Astrocyte (in vitro differentiated cells and primary cell): ENCODE measurements around the gene ROMO1. TPM values are rescaled to one million over a fixed set of nuclear protein-coding genes. Genes with fewer than 3 reads are reported as not detected.
A peak's percentile ranks its signal among the peaks of the same experiment; 100 is the strongest.

ENCODE experiments used
- DNase-seq: peaks from one replicate; pipeline ENCODE4 v3.0.0-alpha.2; 2010; ENCODE audit warnings: low read depth
- FAIRE-seq: peaks from 2 replicates; lab custom pipeline; 2011; peaks lifted over from hg19 to GRCh38; lab: Jason Lieb, UNC
- H2AFZ ChIP-seq: 2 replicates; pipeline ENCODE4 v1.6.0; 2012; ENCODE audit warnings: low read depth, low read length, inconsistent platforms
- H3K27ac ChIP-seq: 2 replicates; pipeline ENCODE4 v1.5.1; 2011; ENCODE audit warnings: low read depth, low read length, inconsistent platforms
- H3K27me3 ChIP-seq: 2 replicates; pipeline ENCODE4 v1.6.0; 2011; ENCODE audit warnings: low read length, inconsistent platforms; ENCODE audit not compliant: insufficient read depth
- H3K36me3 ChIP-seq: 2 replicates; pipeline ENCODE4 v1.5.1; 2011; ENCODE audit warnings: low read length, inconsistent platforms; ENCODE audit not compliant: insufficient read depth
- H3K4me1 ChIP-seq: 2 replicates; pipeline ENCODE4 v1.5.1; 2011; ENCODE audit warnings: low read length, inconsistent platforms; ENCODE audit not compliant: insufficient read depth
- H3K4me2 ChIP-seq: 2 replicates; pipeline ENCODE4 v1.6.0; 2012; ENCODE audit warnings: low read length, inconsistent platforms
- H3K4me3 ChIP-seq: 2 replicates; pipeline ENCODE4 v1.5.1; 2011; ENCODE audit warnings: low read depth, mild to moderate bottlenecking, low read length, inconsistent platforms; ENCODE audit not compliant: insufficient read depth
- H3K79me2 ChIP-seq: 2 replicates; pipeline ENCODE4 v1.6.0; 2012; ENCODE audit warnings: mild to moderate bottlenecking, low read length, inconsistent platforms; ENCODE audit not compliant: insufficient read depth
- H3K9ac ChIP-seq: 2 replicates; pipeline ENCODE4 v1.6.0; 2012; ENCODE audit warnings: mild to moderate bottlenecking, low read length, inconsistent platforms
- H3K9me3 ChIP-seq: 2 replicates; pipeline ENCODE4 v1.5.1; 2012; ENCODE audit warnings: low read depth, mild to moderate bottlenecking, low read length, inconsistent platforms; ENCODE audit not compliant: insufficient read depth
- H4K20me1 ChIP-seq: 2 replicates; pipeline ENCODE4 v1.6.0; 2012; ENCODE audit warnings: low read length, inconsistent platforms; ENCODE audit not compliant: insufficient read depth
- H3K27ac Mint-ChIP-seq: one replicate; pipeline ENCODE4 v1.8.0; 2021; ENCODE audit warnings: mild to moderate bottlenecking, mixed read lengths; ENCODE audit not compliant: unreplicated experiment
- H3K27me3 Mint-ChIP-seq: one replicate; pipeline ENCODE4 v1.8.0; 2021; ENCODE audit warnings: low read depth, mixed read lengths; ENCODE audit not compliant: unreplicated experiment
- H3K36me3 Mint-ChIP-seq: one replicate; pipeline ENCODE4 v1.8.0; 2021; ENCODE audit warnings: low read depth, mixed read lengths; ENCODE audit not compliant: unreplicated experiment
- H3K4me1 Mint-ChIP-seq: one replicate; pipeline ENCODE4 v1.8.0; 2021; ENCODE audit warnings: low read depth, mixed read lengths; ENCODE audit not compliant: unreplicated experiment
- H3K4me3 Mint-ChIP-seq: one replicate; pipeline ENCODE4 v1.8.0; 2021; ENCODE audit warnings: mild to moderate bottlenecking, moderate library complexity, mixed read lengths; ENCODE audit not compliant: unreplicated experiment
- H3K9me3 Mint-ChIP-seq: one replicate; pipeline ENCODE4 v1.8.0; 2021; ENCODE audit warnings: mild to moderate bottlenecking, mixed read lengths; ENCODE audit not compliant: unreplicated experiment
- CTCF ChIP-seq: IDR thresholded peaks from 2 replicates; pipeline ENCODE4 v1.5.1; 2011; ENCODE audit warnings: low read depth, mild to moderate bottlenecking, inconsistent platforms, low read length, moderate library complexity; ENCODE audit not compliant: insufficient read depth
- EZH2 ChIP-seq: IDR thresholded peaks from 2 replicates; pipeline ENCODE4 v1.6.1; 2012; ENCODE audit warnings: mild to moderate bottlenecking, low read length, inconsistent platforms; ENCODE audit not compliant: insufficient read depth
- total RNA-seq: library from RNA; stranded (reverse); gene quantifications from 2 replicates; pipeline ENCODE4 v1.2.1, GENCODE V29; 2021

Gene ROMO1
- total RNA-seq, 1 donor from 2014 or later: 201 TPM

- peaks cover 33% of the 10 kb centered on the region for H3K36me3 Mint-ChIP-seq
- Histone ChIP-seq H3K4me2 (no peak overlapping the region), H3K79me2 (peaks cover 99% of the 10 kb centered on the region), H3K9me3 (no peaks in the 10 kb centered on the region), H3K27ac (no peak overlapping the region), H4K20me1 (peaks cover 98% of the 10 kb centered on the region), H3K4me1 (peaks cover 4% of the 10 kb centered on the region), H3K27me3 (no peaks in the 10 kb centered on the region), H3K4me3 (no peak overlapping the region), H2AFZ (no peak overlapping the region), H3K9ac (no peak overlapping the region), H3K36me3 (peaks cover 85% of the 10 kb centered on the region)
- peak overlapping the region; percentile 40 for H3K4me3 Mint-ChIP-seq
- H3K27ac Mint-ChIP-seq: no peak overlapping the region
- H3K9me3 Mint-ChIP-seq: no peaks in the 10 kb centered on the region
- DNase-seq (no peak), FAIRE-seq (no peak)
- H3K4me1 Mint-ChIP-seq: peaks cover 8% of the 10 kb centered on the region
- TF ChIP-seq EZH2 (no peak), CTCF (no peak)
- H3K27me3 Mint-ChIP-seq: no peaks in the 10 kb centered on the region
Observed at GRCh38 chr20:35718972-35719635, 19.9 kb downstream of the ROMO1 start.

GRCh38 chr20:35719717-35720116 is 20.5 kb downstream of the ROMO1 start:
- H4K20me1 ChIP-seq: peaks cover 98% of the 10 kb centered on the region
- no peak overlapping the region for H3K4me3 ChIP-seq
- no peak overlapping the region for H3K27ac Mint-ChIP-seq
- no peak for TF ChIP-seq CTCF
- no peak for TF ChIP-seq EZH2
- H3K4me2 ChIP-seq: no peak overlapping the region
- no peaks in the 10 kb centered on the region for H3K27me3 ChIP-seq
- peaks cover 4% of the 10 kb centered on the region for H3K4me1 ChIP-seq
- H3K27ac ChIP-seq: no peak overlapping the region
- no peaks in the 10 kb centered on the region for H3K9me3 ChIP-seq
- H3K36me3 ChIP-seq: peaks cover 85% of the 10 kb centered on the region
- H3K4me1 Mint-ChIP-seq: peaks cover 8% of the 10 kb centered on the region
- H2AFZ ChIP-seq: no peak overlapping the region
- FAIRE-seq (no peak), DNase-seq (no peak)
- no peak overlapping the region for H3K9ac ChIP-seq
- H3K79me2 ChIP-seq: peaks cover 99% of the 10 kb centered on the region
- H3K27me3 Mint-ChIP-seq: no peaks in the 10 kb centered on the region
- no peaks in the 10 kb centered on the region for H3K9me3 Mint-ChIP-seq
- no peak overlapping the region for H3K4me3 Mint-ChIP-seq
- H3K36me3 Mint-ChIP-seq: peaks cover 31% of the 10 kb centered on the region
